ENCODE data around the gene TMEM130.

DNA sequence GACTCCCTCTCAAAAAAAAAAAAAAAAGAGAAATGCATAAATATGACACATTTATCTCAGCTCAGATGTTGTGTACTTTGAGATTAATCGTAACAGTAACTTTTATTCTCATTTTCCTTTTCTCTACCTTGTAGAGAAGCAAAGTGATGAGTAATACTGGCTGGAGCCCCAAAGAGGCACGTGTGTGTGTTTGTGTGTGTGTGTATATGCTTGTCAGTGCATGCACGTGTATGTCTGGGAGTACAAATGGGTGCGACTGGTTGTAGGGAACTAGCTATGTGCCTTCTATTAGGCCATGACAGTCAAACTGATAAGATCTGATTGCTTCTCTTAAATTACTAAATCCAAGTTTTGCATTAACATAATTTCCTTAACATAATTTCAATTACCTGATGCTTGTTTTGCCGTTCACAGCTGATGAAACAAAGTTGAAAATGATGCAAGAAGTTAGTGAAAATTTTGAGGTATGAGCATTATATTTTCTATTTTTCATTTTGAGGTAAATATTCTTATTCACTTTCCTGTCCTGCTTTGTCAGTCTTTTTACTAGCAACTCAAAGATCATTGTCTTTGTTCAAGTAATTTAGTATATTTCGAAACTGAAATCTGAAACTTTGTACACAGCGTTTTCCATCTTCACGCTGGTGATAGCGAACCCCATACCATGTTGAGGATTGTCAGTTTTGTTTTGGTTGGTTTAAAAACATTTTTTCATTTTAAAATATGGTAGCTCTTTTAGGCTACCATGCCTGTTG, 11.9 kb upstream of the TMEM130 start:
- TF ChIP-seq, protein P1, sequence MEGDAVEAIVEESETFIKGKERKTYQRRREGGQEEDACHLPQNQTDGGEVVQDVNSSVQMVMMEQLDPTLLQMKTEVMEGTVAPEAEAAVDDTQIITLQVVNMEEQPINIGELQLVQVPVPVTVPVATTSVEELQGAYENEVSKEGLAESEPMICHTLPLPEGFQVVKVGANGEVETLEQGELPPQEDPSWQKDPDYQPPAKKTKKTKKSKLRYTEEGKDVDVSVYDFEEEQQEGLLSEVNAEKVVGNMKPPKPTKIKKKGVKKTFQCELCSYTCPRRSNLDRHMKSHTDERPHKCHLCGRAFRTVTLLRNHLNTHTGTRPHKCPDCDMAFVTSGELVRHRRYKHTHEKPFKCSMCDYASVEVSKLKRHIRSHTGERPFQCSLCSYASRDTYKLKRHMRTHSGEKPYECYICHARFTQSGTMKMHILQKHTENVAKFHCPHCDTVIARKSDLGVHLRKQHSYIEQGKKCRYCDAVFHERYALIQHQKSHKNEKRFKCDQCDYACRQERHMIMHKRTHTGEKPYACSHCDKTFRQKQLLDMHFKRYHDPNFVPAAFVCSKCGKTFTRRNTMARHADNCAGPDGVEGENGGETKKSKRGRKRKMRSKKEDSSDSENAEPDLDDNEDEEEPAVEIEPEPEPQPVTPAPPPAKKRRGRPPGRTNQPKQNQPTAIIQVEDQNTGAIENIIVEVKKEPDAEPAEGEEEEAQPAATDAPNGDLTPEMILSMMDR (conservative IDR thresholded peaks at IDR 0.05; ENCODE audit: low read length) = no peak
- TF ChIP-seq EZH2phosphoT487 (IDR thresholded peaks at IDR 0.05; ENCODE audit: borderline replicate concordance) = no peak
